Mesenteric fat pad (tissue), 1 donor: ENCODE data around the gene ANGEL1. TPM values are rescaled to one million over a fixed set of nuclear protein-coding genes. Genes with fewer than 3 reads are reported as not detected.

Source experiments
- total RNA-seq: library from RNA; stranded (reverse); fragmentation: NEBNext Ultra II Directional; extraction: Animal tissue kit (Norgen Biotek cat#: 25700); gene quantifications from one replicate; pipeline ENCODE4 v1.2.1, GENCODE V29; 2021
- donor health status: DM: yes; HTN: yes; CAD: no.

The ANGEL1 gene
- total RNA-seq, 1 donor from 2014 or later: 21.9 TPM

Other genes starting within 250 kb of the ANGEL1 start
- 12.9 TPM for gene VASH1, start 51.4 kb downstream of the ANGEL1 start, total RNA-seq
- not detected for gene LRRC74A, start 13.5 kb upstream of the ANGEL1 start, total RNA-seq
- 51.9 TPM for gene IRF2BPL, start 215.8 kb upstream of the ANGEL1 start, total RNA-seq